ENCODE data around the gene SMIM43.
"Not testable (repeated sequence)": the region's sequence is repeated elsewhere in the genome, so short reads cannot be mapped to it uniquely, and the experiment has no call there.

SMIM43 gene

GRCh38 chr4:121737846-121738554 lies 27.0 kb downstream of the SMIM43 start:
- DNase-seq = no peak
- no peak for TF ChIP-seq GATA1 (IDR thresholded peaks at IDR 0.05; ENCODE audit: low read depth, low read length)
- no peak for TF ChIP-seq POLR2A (IDR thresholded peaks at IDR 0.05; ENCODE audit: low read length)

DNA sequence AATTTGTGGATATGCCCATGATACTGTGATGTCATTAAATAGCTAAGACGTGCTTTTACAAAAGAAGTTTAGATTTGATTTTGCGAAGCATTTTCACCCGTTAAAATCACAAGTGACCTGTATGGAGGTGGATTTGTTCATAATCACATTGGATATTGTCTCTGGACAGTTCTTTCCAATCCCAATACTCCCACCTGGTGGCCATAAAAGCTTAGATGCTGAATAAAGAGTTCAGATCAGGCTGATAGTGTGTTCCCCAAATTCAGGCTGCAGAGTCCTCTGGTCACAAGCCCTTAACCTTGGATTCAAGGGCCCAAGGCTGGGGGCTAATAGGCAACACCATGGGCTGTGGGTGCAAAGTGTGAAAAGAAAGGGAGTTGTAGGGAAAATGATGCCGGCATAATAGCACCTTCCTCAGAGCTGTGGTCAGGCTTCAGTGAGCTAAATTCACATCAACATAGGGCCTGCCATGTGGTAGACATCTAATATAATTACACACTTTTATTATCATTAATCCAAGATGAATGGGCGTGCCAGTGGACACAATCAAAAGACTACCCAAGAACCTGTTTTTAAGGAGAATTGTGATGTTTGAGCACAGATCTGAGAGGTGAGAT lies 28.1 kb downstream of the SMIM43 start:
- no peak for TF ChIP-seq POLR2A (IDR thresholded peaks at IDR 0.05; ENCODE audit: low read length)
- TF ChIP-seq GATA1 (IDR thresholded peaks at IDR 0.05; ENCODE audit: low read depth, low read length) = no peak
- peak; percentile 54 to 72 for DNase-seq

DNA sequence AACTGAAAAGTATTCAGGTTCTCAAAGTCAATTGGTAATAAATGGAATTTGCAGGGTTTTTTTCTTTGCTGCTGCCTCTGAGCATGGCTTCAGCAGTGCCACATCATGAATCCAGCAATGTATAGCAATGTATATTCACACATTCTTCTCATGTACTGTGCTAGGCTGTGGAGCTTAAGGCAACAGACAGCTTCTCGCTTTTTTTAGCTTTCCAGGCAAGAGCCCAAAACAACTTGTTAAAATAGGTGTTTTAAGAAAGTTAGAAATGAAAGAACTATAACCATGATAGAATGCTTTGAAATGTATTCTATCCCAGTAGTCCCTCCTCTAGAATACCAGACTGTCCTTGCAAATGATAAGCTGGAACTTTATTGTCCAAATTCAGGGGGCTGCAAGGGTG lies 30.4 kb downstream of the SMIM43 start:
- no peak for DNase-seq
- no peak for TF ChIP-seq GATA1 (IDR thresholded peaks at IDR 0.05; ENCODE audit: low read depth, low read length)
- no peak for TF ChIP-seq POLR2A (IDR thresholded peaks at IDR 0.05; ENCODE audit: low read length)

DNA sequence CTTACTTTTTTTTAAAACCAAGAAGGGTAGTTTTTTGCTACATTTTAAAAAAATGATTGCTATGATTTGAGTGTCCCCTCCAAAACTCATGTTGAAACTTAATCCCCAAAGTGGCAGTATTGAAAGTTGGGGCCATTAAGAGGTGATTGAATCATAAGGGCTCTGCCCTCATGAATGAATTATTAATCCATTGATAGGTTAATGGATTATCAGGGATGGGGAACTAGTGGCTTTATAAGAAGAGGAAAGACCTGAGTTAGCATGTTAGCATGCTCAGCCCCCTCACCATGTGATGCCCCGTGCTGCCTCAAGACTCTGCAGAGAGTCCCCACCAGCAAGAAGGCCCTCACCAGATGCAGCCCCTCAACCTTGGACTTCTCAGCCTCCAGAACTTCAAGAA lies 31.0 kb downstream of the SMIM43 start:
- DNase-seq = no peak
- TF ChIP-seq GATA1 (IDR thresholded peaks at IDR 0.05; ENCODE audit: low read depth, low read length) (no peak), POLR2A (IDR thresholded peaks at IDR 0.05; ENCODE audit: low read length) (no peak)

- not testable (repeated sequence) for DNase-seq
Observed at GRCh38 chr4:121729753-121730152, 35.2 kb downstream of the SMIM43 start.

DNA sequence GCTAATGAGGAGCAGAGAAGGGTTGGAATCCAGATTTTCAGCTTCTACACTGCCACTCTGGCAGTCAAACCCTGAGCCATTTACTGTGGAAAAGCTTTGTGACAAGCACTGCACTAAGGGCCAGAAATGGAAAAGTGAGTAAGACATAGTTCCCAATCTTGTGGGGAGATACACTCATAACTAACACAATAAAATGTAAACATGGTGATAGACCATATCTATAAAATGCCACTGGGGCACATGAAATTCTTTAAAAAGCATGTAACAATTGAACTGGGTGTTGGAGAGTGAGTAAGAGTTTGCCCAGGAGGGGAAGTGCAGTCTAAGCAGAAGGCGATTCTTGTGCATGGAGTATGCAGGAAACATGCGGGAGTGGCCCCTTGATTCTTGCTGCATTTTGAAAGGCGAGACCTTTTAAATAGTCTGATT lies 36.2 kb downstream of the SMIM43 start:
- DNase-seq = no peak
- TF ChIP-seq GATA1 (IDR thresholded peaks at IDR 0.05; ENCODE audit: low read depth, low read length) = no peak
- no peak for TF ChIP-seq POLR2A (IDR thresholded peaks at IDR 0.05; ENCODE audit: low read length)

DNA sequence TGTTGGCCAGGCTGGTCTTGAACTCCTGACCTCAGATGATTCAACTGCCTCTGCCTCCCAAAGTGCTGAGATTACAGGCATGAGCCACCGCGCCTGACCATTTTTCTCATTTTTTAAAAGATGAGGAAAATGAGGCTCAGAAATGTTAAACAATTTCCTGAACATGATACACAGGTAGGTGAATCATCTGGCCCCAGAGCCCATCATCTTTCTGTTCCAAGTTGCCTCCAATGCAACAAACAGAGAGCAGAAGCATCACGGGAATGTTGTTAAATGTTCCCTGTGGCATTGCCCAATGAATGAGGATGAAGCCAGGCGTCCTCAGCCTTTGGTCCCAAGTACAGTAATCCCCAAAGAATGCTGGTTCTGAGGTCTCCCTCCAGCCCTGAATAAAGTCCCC lies 36.9 kb downstream of the SMIM43 start:
- TF ChIP-seq POLR2A (IDR thresholded peaks at IDR 0.05; ENCODE audit: low read length) (no peak), GATA1 (IDR thresholded peaks at IDR 0.05; ENCODE audit: low read depth, low read length) (no peak)
- no peak for DNase-seq

DNA sequence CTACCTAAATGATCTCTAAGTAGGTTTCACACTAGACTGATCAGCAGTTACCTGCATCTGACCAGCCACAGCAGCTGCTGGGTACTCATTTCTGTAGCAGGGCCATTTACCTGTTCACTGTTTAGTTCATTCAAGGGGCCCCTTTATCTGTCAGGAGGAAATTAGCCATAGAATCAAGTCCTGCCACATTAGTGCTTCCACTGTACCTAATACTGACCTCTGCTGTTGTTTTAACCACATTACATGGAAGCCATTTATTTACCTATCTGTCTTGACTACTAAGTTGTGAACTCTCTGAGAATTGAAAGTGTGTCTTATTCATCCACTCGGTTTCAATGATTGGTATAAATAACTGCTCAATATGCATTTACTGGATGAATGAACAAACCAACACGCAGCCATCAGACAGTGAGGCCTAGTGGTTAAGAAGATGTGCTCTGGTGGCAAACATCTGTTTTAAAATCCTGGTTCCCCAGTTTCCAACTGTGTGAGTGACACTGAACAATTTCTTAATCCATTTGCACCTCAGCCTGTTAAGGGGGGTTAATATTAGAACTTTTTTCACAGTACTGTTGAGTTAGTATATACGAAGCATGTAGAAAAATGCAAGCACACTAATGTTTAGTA lies 38.2 kb downstream of the SMIM43 start:
- peak; percentile 64 to 78 for DNase-seq
- TF ChIP-seq GATA1 (IDR thresholded peaks at IDR 0.05; ENCODE audit: low read depth, low read length) = no peak

DNA sequence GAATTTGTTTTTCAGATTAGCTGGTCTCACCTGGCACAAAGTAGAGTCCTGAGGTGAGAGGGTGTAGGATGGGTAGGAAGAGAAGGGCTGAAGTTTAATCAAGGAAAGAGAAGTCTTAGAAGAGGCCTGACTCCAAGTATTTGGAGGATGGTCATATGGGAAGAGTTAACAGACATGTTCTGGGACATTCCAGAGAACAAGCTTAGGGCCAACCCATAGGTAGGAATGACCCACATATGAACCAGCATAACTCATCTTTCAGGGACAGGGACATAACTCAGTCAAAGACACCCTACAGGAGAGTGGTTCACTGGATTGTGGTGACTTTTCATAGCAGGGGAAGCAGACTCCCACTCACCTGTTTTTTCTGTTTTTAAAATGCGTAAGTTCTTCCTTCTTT lies 40.3 kb downstream of the SMIM43 start:
- TF ChIP-seq POLR2A (IDR thresholded peaks at IDR 0.05; ENCODE audit: low read length) = no peak
- no peak for TF ChIP-seq GATA1 (IDR thresholded peaks at IDR 0.05; ENCODE audit: low read depth, low read length)
- no peak for DNase-seq

DNA sequence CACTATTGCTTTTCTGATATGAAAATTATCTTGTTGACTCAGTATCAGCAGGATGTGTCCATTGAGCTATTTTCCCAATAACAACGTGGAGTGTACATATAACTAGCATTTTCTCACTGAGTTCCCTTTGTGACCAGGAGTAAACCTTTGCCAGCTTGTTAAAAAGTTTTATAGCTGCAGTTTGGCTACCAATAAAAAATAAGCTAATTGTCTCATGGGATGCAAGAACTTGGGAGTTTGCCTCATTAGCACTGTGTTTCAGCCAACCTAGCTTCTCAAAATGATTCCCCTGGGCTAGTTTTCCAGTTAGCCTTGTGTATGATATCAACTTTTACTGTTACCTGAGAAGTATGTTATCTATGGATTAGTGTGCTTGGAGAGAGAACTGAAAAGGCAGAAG lies 43.3 kb downstream of the SMIM43 start:
- no peak for DNase-seq
- TF ChIP-seq GATA1 (IDR thresholded peaks at IDR 0.05; ENCODE audit: low read depth, low read length) (no peak), POLR2A (IDR thresholded peaks at IDR 0.05; ENCODE audit: low read length) (no peak)

DNA sequence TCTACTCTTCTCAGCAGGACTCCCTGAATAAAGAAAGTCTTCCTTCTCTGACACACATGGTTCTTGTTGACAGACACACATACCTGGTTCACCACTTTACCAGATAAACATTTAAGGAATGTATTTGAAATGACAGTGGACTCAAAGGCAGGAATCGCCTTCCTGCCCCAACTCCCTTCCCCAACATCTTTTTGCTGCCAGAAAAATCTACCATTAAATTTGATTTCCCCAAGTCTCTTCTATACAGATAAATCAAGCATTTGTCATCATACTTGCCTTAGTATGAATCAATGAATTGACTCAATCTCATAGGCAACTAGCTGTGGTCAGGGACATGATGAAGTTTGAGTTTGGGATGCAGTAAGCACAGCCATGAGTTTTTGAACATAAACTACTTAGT lies 44.9 kb downstream of the SMIM43 start:
- TF ChIP-seq POLR2A (IDR thresholded peaks at IDR 0.05; ENCODE audit: low read length) (no peak), GATA1 (IDR thresholded peaks at IDR 0.05; ENCODE audit: low read depth, low read length) (no peak)
- no peak for DNase-seq

- TF ChIP-seq POLR2A (IDR thresholded peaks at IDR 0.05; ENCODE audit: low read length) (no peak), GATA1 (IDR thresholded peaks at IDR 0.05; ENCODE audit: low read depth, low read length) (no peak)
- no peak for DNase-seq
Observed at GRCh38 chr4:121717680-121718237, 47.2 kb downstream of the SMIM43 start.

GRCh38 chr4:121714548-121714947 lies 50.4 kb downstream of the SMIM43 start:
- DNase-seq = no peak
- TF ChIP-seq GATA1 (IDR thresholded peaks at IDR 0.05; ENCODE audit: low read depth, low read length) (no peak), POLR2A (IDR thresholded peaks at IDR 0.05; ENCODE audit: low read length) (no peak)

- DNase-seq = no peak
- no peak for TF ChIP-seq POLR2A (IDR thresholded peaks at IDR 0.05; ENCODE audit: low read length)
- TF ChIP-seq GATA1 (IDR thresholded peaks at IDR 0.05; ENCODE audit: low read depth, low read length) = no peak
Observed at GRCh38 chr4:121712783-121713182, 52.2 kb downstream of the SMIM43 start.

All from erythroblast (primary cell).